Stimulated activated CD4-positive, alpha-beta T cell treated with anti-CD3 and anti-CD28 coated beads, Interleukin-4, amount 100 ng/mL, for 4 hours (primary cell): Measurements from ENCODE around the gene P2RY6.

Experiments used
- DNase-seq, 2 experiments: peaks; one replicate each; pipeline ENCODE4 v3.0.0-alpha.2; 2020

P2RY6 gene

GRCh38 chr11:73298233-73298632 is 26.1 kb downstream of the P2RY6 start:
- no peak for DNase-seq

GRCh38 chr11:73299751-73300150 is 27.6 kb downstream of the P2RY6 start:
- no peak for DNase-seq

GRCh38 chr11:73306069-73306841 is 34.1 kb downstream of the P2RY6 start:
- no peak for DNase-seq

- DNase-seq = no peak
Observed at GRCh38 chr11:73306977-73307322, 34.8 kb downstream of the P2RY6 start.

GRCh38 chr11:73307323-73308002 is 35.3 kb downstream of the P2RY6 start:
- DNase-seq = peak; percentile 84 to 89

- peak; percentile 34 to 55 for DNase-seq
Observed at GRCh38 chr11:73308003-73308960, 36.1 kb downstream of the P2RY6 start, which contains the start of gene ARHGEF17. ARHGEF17 (plus strand) TSS chr11:73308276; CDS start chr11:73308639, 363 bp downstream.

GRCh38 chr11:73308961-73309919 is 37.1 kb downstream of the P2RY6 start:
- DNase-seq = no peak

GRCh38 chr11:73310076-73310475 is 37.9 kb downstream of the P2RY6 start:
- no peak for DNase-seq

GRCh38 chr11:73310661-73311393 is 38.7 kb downstream of the P2RY6 start:
- DNase-seq = no peak

GRCh38 chr11:73311394-73311869 is 39.3 kb downstream of the P2RY6 start:
- no peak for DNase-seq

- no peak for DNase-seq
Observed at GRCh38 chr11:73312036-73312435, 39.9 kb downstream of the P2RY6 start.

- no peak for DNase-seq
Observed at GRCh38 chr11:73312851-73313327, 40.8 kb downstream of the P2RY6 start.

GRCh38 chr11:73313652-73314051 is 41.5 kb downstream of the P2RY6 start:
- DNase-seq = no peak

- no peak for DNase-seq
Observed at GRCh38 chr11:73314117-73314961, 42.2 kb downstream of the P2RY6 start.

- DNase-seq = no peak
Observed at GRCh38 chr11:73315293-73316020, 43.3 kb downstream of the P2RY6 start.

GRCh38 chr11:73316422-73316821 is 44.3 kb downstream of the P2RY6 start:
- no peak for DNase-seq

GRCh38 chr11:73317373-73317772 is 45.2 kb downstream of the P2RY6 start:
- no peak for DNase-seq

GRCh38 chr11:73317803-73318202 is 45.7 kb downstream of the P2RY6 start:
- no peak for DNase-seq

GRCh38 chr11:73318501-73319011 is 46.4 kb downstream of the P2RY6 start:
- no peak for DNase-seq
